Measurements from ENCODE around the gene EIF4A3. TPM values are rescaled to one million over a fixed set of nuclear protein-coding genes. Genes with fewer than 3 reads are reported as not detected.
A peak's percentile ranks its signal among the peaks of the same experiment; 100 is the strongest.

The EIF4A3 gene
- total and polyA plus RNA-seq, 10 of the 15 experiments (the other 5 are each of a cell fraction or from before 2014, with no cell fraction given): 53.3 to 225 (median 103) TPM

- TF ChIP-seq, protein P1, sequence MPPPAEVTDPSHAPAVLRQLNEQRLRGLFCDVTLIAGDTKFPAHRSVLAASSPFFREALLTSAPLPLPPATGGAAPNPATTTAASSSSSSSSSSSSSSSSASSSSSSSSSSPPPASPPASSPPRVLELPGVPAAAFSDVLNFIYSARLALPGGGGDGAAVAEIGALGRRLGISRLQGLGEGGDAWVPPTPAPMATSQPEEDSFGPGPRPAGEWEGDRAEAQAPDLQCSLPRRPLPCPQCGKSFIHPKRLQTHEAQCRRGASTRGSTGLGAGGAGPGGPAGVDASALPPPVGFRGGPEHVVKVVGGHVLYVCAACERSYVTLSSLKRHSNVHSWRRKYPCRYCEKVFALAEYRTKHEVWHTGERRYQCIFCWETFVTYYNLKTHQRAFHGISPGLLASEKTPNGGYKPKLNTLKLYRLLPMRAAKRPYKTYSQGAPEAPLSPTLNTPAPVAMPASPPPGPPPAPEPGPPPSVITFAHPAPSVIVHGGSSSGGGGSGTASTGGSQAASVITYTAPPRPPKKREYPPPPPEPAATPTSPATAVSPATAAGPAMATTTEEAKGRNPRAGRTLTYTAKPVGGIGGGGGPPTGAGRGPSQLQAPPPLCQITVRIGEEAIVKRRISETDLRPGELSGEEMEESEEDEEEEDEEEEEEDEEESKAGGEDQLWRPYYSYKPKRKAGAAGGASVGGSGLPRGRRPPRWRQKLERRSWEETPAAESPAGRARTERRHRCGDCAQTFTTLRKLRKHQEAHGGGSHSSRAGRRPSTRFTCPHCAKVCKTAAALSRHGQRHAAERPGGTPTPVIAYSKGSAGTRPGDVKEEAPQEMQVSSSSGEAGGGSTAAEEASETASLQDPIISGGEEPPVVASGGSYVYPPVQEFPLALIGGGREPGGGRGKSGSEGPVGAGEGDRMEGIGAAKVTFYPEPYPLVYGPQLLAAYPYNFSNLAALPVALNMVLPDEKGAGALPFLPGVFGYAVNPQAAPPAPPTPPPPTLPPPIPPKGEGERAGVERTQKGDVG (CRISPR knock-in tag; IDR thresholded peaks at IDR 0.05): peak; percentile 96
- TF ChIP-seq ATF7 (IDR thresholded peaks at IDR 0.05; ENCODE audit: low read depth): no peak
- TF ChIP-seq MYB (IDR thresholded peaks at IDR 0.05; ENCODE audit: borderline replicate concordance, low read depth, low read length): 0 out of 2 replicates have a peak, but pooled peaks have one; percentile 43
- peak; percentile 65; the same call in 1 of the 2 replicates for TF ChIP-seq TBL1XR1 (IDR thresholded peaks at IDR 0.05; ENCODE audit: low read depth, low read length)
- TF ChIP-seq, protein P2, sequence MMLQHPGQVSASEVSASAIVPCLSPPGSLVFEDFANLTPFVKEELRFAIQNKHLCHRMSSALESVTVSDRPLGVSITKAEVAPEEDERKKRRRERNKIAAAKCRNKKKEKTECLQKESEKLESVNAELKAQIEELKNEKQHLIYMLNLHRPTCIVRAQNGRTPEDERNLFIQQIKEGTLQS (IDR thresholded peaks at IDR 0.05; ENCODE audit: borderline replicate concordance, extremely low read depth, low read depth, low read length): peak; percentile 98
- TF ChIP-seq, protein P3, sequence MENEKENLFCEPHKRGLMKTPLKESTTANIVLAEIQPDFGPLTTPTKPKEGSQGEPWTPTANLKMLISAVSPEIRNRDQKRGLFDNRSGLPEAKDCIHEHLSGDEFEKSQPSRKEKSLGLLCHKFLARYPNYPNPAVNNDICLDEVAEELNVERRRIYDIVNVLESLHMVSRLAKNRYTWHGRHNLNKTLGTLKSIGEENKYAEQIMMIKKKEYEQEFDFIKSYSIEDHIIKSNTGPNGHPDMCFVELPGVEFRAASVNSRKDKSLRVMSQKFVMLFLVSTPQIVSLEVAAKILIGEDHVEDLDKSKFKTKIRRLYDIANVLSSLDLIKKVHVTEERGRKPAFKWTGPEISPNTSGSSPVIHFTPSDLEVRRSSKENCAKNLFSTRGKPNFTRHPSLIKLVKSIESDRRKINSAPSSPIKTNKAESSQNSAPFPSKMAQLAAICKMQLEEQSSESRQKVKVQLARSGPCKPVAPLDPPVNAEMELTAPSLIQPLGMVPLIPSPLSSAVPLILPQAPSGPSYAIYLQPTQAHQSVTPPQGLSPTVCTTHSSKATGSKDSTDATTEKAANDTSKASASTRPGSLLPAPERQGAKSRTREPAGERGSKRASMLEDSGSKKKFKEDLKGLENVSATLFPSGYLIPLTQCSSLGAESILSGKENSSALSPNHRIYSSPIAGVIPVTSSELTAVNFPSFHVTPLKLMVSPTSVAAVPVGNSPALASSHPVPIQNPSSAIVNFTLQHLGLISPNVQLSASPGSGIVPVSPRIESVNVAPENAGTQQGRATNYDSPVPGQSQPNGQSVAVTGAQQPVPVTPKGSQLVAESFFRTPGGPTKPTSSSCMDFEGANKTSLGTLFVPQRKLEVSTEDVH (IDR thresholded peaks at IDR 0.05; ENCODE audit: low read depth, partially characterized antibody): no peak
- 0 out of 2 replicates have a peak, but pooled peaks have one; percentile 57 for TF ChIP-seq NFXL1 (IDR thresholded peaks at IDR 0.05; ENCODE audit: borderline replicate concordance)
Measured at GRCh38 chr17:80101011-80101945, 45.6 kb downstream of the EIF4A3 start, which contains the start of gene GAA (continued).
